ENCODE results near the gene NDUFA8. TPM values are rescaled to one million over a fixed set of nuclear protein-coding genes. Genes with fewer than 3 reads are reported as not detected.

The NDUFA8 gene
- total RNA-seq, 2 donors from 2014 or later, result 198 to 221 TPM

Small RNA genes lying within 50 kb of the gene (microRNA-seq; reads per million reads assigned to microRNA genes)
- gene MIR4478, result 0 reads per million in 2 donors

Other genes with a start within 250 kb of the NDUFA8 start
- gene TTLL11, start 66.5 kb downstream of the NDUFA8 start, total RNA-seq, result 1 to 10 TPM; 4.5 to 6.5 TPM
- not detected for gene MORN5, start 129 bp upstream of the NDUFA8 start, total RNA-seq
- 10 to 100 TPM in 1 of 2 donors, 1 to 10 TPM in 1; 6.1 to 11.3 TPM for gene LHX6, start 69.2 kb upstream of the NDUFA8 start, total RNA-seq
- gene RBM18, start 105.1 kb upstream of the NDUFA8 start, total RNA-seq, result 10 to 100 TPM; 30.3 to 32.5 TPM
- 10 to 100 TPM; 32.1 to 32.9 TPM for gene MRRF, start 105.1 kb upstream of the NDUFA8 start, total RNA-seq
- 10 to 100 TPM in 1 of 2 donors, 1 to 10 TPM in 1; 6.0 to 37.3 TPM for gene PTGS1, start 211.2 kb upstream of the NDUFA8 start, total RNA-seq

Data from left cardiac atrium (tissue), 2 donors.